NCI-H2081 treated with DMSO at 0.1 percent for 48 hours (cell line): Measurements from ENCODE around the gene FBXL13.
"Not testable (repeated sequence)": the region's sequence is repeated elsewhere in the genome, so short reads cannot be mapped to it uniquely, and the experiment has no call there.

ENCODE experiments used
- DNase-seq: peaks from one replicate; lab custom pipeline; 2025; lab: John Stamatoyannopoulos, UW

The FBXL13 gene

GRCh38 chr7:102982235-102982634, 92.4 kb downstream of the FBXL13 start:
- no peak for DNase-seq

GRCh38 chr7:102981451-102981850, 93.1 kb downstream of the FBXL13 start:
- DNase-seq = no peak

GRCh38 chr7:102979670-102980069, 94.9 kb downstream of the FBXL13 start:
- no peak for DNase-seq

- no peak for DNase-seq
Observed at GRCh38 chr7:102978284-102978683, 96.3 kb downstream of the FBXL13 start.

- not testable (repeated sequence) for DNase-seq
Observed at GRCh38 chr7:102977586-102977985, 97.0 kb downstream of the FBXL13 start.

GRCh38 chr7:102976493-102976892, 98.1 kb downstream of the FBXL13 start:
- DNase-seq = no peak

GRCh38 chr7:102975854-102976253, 98.7 kb downstream of the FBXL13 start:
- DNase-seq = no peak

- DNase-seq = no peak
Observed at GRCh38 chr7:102974366-102975236, 100.0 kb downstream of the FBXL13 start.

GRCh38 chr7:102973096-102973802, 101.3 kb downstream of the FBXL13 start:
- no peak for DNase-seq

GRCh38 chr7:102967798-102968197, 106.8 kb downstream of the FBXL13 start:
- no peak for DNase-seq

- no peak for DNase-seq
Observed at GRCh38 chr7:102966465-102966864, 108.1 kb downstream of the FBXL13 start.

- not testable (repeated sequence) for DNase-seq
Observed at GRCh38 chr7:102961993-102962392, 112.6 kb downstream of the FBXL13 start.

- DNase-seq = not testable (repeated sequence)
Observed at GRCh38 chr7:102958004-102958403, 116.6 kb downstream of the FBXL13 start.

GRCh38 chr7:102954359-102954758, 120.2 kb downstream of the FBXL13 start:
- DNase-seq = not testable (repeated sequence)

GRCh38 chr7:102953406-102953805, 121.2 kb downstream of the FBXL13 start:
- DNase-seq = no peak

- no peak for DNase-seq
Observed at GRCh38 chr7:102951839-102952238, 122.8 kb downstream of the FBXL13 start.

- DNase-seq = no peak
Observed at GRCh38 chr7:102944241-102944640, 130.4 kb downstream of the FBXL13 start.

GRCh38 chr7:102943423-102944169, 131.0 kb downstream of the FBXL13 start:
- no peak for DNase-seq

- no peak for DNase-seq
Observed at GRCh38 chr7:102942868-102943267, 131.7 kb downstream of the FBXL13 start.

GRCh38 chr7:102942181-102942866, 132.3 kb downstream of the FBXL13 start:
- DNase-seq = no peak

- no peak for DNase-seq
Observed at GRCh38 chr7:102938679-102939078, 135.9 kb downstream of the FBXL13 start.
